Left ventricle myocardium superior (tissue), 1 donor: Measurements from ENCODE around the gene DVL1. TPM values are rescaled to one million over a fixed set of nuclear protein-coding genes. Genes with fewer than 3 reads are reported as not detected.
A peak's percentile ranks its signal among the peaks of the same experiment; 100 is the strongest.

Experiments
- ATAC-seq: fragments of 200-7000 bp; cut with Tn5 transposase; one replicate; pipeline ENCODE4 v1.9.1; 2020; ENCODE audit warnings: mild to moderate bottlenecking, moderate library complexity
- DNase-seq: peaks from one replicate; pipeline ENCODE4 v3.0.0-alpha.2; 2020
- intact Hi-C: fragments of 100-400 bp; cut with micrococcal nuclease; formaldehyde crosslinking; loops from one replicate; pipeline ENCODE4 v1.11.0; 2022
- total RNA-seq: library from RNA; stranded (reverse); fragmentation: NEBNext Ultra II Directional; extraction: Animal tissue kit (Norgen Biotek cat#: 25700); gene quantifications from one replicate; pipeline ENCODE4 v1.2.1, GENCODE V29; 2021
- donor health status: DM: no; HTN: yes; CAD: no; lungs with severe emphysema.

Gene DVL1
- total RNA-seq, 1 donor from 2014 or later: 144 TPM

DNA sequence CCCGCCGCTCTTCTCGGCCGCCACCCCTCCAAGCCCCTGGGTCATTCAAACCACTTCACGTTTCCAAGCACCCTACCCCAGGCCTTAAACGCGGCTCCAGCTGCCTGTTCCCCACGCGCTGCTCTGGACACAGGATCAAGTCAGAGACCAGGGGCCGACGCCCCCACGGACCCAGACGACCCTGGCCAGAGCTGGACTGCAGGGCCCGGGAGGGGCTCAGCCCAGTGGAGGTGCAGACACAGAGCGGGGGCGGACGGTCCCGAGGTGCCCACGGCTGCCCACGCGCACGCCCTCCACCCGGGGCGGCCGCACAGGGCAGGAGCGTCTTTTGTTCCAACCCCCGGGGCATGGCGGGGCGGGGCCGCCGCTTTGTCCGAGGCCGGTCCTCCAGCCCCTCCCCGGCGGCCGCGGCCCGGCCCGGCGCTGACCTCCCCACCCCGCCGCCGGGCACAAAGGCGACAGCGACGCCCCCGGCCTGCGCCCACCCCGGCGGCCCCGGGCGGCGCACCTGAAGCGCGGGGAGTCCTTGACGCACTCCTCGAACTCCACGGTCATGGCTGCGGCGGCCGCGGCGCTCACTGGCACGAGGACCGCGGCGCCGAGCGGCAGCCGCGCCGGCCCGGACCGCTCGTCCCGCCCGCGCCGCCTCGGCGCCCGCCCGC is 41.8 kb downstream of the DVL1 start:
- intact Hi-C loops: no loop called here
- DNase-seq: peak; percentile 80
- peak; percentile 1 for ATAC-seq

DNA sequence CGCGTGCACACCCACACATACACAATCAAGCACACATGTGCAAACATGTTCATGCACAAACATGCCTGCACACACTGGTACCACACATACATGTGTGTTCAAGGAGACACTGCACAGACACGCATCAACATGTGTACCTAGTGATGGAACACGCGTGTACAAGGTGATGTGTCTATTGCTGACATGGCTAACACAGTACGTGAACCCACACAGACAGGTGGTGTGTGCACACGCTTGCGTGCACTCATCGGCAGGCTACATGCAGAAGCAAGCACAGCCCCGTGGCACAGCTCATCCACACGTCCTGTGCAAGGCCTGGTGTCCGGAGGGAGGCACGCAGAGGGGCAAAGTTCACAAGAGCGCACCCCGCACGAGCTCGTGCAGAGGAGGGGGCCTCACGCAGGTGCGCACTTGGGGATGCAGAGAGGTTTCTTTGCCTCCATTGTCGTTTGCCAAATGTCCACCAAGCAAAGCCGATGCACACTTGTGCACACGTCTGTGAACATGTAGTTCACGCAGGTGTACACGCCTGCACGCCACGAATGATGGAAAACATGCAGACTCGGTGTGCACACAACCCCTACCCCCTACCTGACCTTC is 42.5 kb downstream of the DVL1 start:
- no peak for DNase-seq
- intact Hi-C loops: no loop called here
- ATAC-seq: no peak

DNA sequence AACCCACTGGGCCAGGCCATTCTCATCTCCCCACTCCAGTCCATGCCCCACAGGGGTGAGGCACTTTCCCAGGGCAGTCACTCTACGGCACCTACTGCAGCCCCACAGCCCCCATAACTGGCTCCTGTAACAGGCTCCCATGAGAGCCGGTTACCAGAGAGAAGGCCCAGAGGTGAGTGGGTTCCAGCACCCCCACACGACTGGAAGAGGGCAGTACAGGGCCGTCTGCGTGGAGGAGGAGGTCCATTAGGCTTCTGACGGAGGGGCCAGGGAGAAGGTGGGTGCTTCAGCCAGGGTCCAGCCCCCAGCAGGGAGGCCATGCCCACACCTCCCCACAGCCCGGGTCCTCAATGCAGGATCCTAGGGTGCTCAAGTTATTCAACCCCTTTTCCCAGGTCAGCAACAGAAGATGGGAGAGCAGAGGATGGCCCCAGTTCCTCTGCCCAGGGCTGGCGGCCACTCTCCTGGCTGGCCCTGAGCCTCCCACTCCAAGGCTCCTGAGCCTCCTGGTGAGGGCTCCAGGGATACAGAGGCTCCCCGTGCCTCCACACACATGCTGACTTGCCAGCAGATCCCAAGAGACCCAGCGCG is 43.1 kb downstream of the DVL1 start:
- intact Hi-C loops: no loop called here
- DNase-seq (no peak), ATAC-seq (no peak)

DNA sequence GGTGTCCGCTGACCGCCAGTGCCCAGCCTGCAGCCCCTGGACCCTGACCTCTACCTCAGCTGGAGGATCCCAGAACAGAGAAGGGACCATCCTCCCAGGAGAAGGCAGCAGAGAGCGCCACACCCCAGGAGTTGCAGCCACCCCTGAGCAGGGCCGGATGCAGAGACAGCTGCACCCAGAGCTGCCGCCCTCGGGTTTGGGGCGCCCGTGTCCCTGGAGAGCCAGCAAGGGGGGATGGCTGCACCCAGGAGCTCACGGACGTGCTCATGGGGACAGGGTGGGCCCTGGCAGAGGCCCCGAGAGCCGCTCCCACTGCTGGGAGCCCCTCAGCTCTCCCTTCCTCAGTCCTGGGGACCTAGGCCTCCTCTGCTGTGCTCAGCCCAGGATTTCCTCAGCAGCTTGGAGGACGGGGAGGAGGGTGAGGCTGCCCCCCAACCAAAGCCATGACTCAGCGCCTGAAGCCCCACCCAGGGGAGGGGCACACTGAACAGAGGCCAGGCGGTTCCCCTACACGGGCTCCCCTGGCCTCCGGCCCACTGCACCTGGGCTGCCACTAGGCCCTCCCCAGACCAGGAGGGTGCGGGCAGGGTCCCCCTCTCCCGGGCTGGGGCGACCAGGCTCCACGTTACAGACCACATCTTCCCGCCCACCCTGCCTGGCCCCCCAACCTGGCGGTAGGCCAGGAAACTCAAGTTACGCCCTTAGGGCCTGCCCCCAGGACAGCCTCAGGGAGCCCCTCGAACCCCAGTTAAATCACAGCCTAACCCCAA is 43.7 kb downstream of the DVL1 start:
- intact Hi-C loops: no loop called here

DNA sequence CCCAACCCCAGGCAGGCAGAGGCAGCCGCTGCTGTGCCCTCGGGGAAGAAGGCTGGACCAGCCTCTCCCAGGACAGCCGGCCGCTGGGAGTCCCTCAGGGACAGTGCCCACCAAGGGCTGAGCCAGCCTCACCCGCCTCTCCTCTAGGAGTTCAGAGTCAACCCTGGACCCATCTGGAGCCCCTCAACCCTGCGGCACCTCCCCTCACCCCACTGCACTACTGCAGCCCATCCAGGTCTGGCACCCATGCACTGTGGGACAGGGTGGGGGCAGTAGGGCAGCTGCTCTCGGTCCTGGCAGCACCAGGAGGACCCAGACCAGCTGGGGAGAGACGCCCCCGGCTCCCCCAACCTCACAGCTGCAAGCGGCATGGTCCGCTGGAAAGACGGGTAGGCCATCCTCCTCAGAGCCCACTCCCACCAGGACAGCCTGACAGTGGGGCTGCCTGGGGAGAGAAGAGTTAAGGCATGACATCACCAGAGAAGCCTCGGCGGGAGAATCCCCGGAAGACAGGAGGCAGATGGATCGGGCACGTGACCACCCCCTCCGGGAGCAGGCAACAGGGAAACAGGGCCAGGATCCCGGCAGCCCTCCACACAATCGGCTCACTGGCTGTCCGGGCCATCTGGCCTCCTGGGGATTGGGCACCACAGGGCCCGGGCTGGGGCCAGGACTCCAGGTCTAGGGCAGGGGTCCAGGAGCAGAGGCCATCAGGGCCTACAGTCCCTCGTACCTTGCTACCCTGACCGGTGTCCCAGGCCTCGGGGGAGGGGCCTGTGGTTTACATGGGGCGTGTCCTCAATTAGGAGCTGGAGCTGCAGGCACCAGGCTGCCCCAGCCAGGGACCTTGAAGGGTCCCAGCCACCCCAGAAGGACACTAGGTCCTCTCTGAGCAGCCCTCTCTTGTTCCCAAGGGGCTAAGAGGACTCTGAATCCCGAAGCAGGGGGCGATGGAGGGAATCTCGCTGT is 44.6 kb downstream of the DVL1 start:
- intact Hi-C loops: no loop called here
- ATAC-seq: peak; percentile 18
- DNase-seq: peak; percentile 85

More for the DNA sequence above, 43.7 kb downstream of the DVL1 start:
- DNase-seq (peak; percentile 83), ATAC-seq (peak; percentile 24)

DNA sequence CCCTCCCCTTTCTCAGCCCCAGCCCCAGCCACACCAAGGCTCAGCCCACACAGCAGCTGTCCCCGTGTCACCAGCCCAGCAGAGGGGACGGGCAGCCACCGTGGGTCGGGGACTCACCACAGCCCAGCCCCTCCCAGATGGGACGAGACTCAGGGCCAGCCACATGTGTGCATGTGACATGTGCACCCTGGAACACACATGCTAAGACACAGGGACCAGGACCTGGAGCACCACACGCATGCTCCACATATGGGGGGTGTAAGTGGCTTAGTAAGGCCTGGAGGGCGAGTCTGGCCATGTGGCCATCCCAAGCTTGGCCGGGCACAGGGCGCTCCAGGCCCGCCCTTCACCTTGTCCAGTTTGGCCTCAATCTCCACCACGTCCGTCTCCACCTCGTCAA is 45.5 kb downstream of the DVL1 start:
- no peak for ATAC-seq
- DNase-seq: no peak
- intact Hi-C loops: no loop called here

DNA sequence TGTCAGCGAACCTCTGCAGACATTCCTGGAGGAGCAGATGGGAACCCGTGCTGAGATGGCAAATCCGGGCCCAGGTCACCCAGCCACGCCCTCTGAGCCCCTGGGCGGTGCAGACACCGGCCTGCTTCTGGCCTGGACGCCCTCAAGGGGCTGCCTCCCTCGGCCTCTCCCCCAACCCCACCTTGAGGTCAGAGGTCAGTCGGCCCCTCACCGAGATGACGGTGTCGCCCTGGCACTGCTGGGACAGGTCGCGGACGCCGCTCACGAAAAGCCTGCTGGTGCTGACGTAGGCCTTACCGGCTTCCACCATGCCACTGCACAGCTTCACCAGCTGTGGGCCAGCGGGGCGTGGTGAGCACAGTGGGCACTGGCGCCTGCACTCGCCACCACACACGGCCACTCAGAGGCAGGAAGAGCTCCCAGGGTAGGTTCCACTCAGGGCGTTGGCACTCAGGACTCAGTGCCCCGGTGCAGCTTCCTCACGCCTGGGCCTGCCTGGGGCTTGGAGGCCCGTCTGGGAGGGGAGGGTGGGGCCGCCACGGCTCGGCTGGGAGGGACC is 46.2 kb downstream of the DVL1 start:
- intact Hi-C loops: no loop called here
- ATAC-seq: no peak
- no peak for DNase-seq

DNA sequence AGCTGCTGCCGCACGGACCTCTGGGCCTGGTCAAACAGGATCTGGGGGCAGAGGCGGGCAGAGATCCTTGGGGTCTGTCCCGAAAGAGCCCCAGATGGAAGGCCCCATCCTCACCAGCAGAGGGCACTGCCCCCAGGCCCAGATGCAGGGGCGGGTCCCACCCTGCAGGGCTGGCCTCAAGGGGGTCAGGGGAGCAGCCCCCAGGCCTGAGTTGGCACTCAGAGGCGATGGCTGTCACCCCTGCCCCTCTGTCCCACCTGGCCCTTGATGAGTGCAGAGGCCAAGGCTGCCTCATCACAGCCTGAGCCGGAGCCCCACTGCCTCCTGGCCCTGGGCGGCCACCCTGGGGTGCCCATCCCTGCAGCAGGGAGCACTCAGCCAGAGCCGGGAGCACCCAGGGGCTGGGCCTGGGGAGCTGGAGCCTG is 47.2 kb downstream of the DVL1 start:
- no peak for ATAC-seq
- DNase-seq: no peak
- intact Hi-C loops: no loop called here

DNA sequence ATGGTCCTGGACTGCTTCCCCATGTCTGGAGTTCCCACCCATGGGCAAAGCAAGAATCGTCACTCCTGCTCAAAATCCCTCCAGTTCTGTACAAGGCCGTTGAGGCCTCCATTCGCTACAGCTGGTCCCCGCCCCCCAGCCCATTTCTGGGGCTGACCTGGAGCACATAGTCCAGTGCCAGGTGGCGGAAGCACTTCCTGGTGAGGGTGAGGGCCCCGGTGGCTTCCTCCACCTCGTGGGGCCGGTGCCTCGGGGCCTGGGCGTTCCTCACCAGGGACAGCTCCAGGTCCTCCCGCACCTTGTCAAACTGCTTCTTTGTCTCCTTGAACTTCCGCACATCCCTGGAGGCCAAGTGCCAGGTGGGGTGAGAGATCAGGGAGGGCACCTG is 48.9 kb downstream of the DVL1 start:
- no peak for ATAC-seq

DNA sequence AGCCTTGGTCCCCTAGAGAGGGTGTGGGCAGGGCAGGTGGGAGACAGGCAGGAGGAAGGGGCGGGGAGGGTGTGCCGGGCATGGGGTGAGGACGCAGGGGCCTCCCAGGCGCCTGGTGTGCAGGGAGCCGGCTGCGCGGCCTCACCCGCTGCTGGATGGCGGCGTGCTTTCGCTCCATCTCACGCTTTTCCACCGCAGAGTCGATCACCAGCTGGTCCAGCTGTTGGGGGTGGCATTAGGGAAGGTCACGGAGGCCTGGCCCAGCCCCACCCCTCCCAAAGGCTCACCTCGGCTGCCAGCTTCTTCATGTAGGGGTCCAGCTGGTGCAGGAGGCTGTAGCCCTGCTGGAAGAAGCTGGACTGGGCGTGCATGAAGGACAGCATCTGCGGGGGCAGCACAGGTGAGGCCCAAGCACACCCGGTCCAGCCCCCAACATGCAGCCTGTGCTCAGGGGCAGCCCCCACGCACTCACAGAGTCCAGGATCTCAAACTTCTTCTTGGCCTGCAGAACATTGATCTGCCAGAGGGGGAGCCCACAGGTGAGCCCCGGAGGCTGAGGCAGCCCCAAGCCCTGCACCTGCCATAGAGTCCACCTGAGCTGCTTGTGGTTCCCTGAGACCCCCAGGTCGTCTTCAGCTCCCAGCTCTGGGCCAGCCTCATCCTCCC is 49.4 kb downstream of the DVL1 start:
- ATAC-seq: no peak
- DNase-seq: no peak
- intact Hi-C loops: no loop called here

More for the DNA sequence above, 48.9 kb downstream of the DVL1 start:
- no peak for DNase-seq
- intact Hi-C loops: no loop called here

DNA sequence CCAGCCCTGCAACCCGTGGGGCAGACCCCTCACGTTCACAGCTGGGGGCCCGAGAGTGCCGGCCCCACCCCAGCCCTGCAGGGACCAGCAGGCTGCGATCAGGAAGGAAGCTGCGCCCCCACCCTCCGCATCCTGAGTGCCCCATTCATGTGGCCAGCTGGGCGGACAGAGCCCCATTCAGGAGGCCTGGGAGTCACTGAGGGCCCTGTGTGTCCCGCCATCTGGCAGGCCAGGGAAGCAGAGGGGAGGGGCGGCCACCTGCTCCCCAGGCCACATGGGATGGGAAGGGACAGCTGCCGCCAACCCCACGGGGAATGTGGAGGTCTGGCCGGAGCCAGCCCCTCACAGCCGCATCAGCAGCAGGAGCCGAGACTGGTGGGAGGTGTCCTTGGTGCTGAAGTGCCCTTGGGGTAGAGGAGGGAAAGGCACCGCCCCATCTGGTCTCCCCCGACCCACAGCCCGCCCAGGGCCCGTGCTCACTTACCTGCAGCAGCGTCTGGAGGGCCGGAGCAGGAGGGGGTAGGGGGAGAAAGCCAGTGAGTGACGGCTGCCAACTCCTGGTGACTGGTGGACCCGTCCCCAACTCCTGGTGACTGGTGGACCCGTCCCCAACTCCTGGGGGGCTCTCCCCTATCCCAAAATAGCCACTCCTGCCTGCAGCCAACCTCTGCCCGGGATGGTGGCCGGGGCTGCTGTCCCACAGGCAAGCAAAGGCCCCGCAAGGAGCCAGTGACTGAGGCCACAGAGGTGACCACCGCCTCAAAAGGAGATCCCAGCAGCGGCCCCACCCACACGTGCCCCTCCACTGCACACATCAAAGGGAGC is 50.1 kb downstream of the DVL1 start:
- intact Hi-C loops: no loop called here
- DNase-seq: peak; percentile 29
- no peak for ATAC-seq

DNA sequence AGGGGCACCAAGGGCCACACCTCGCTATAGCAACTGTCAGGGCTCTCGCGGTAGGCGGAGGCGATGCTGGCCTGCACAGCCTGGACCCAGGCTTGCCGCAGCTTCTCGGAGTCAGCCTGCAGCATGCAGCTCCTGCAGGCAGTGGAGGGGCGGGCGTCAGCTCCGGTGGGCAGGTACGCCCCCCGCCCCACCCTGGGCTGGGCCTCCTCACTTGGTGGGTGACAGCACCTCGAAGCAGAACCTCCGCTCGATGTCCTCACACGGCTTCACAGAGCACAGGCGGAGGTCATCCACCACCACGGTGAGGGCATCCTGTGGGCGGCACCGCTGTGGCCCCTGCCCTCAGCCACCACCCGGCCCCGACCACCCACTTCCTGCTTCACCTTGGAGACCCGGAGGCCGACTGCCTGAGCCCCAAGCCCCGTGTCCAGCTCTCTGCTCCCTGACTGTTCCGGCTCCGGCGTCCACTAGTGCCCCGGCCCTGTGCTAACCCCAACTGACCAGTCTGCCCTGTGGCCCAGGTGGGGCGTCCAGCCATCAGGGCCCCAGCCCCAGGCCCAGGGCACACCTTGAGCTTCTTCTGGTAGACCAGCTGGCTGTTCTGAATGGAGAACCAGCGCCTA is 51.3 kb downstream of the DVL1 start:
- ATAC-seq (no peak), DNase-seq (peak; percentile 24)
- intact Hi-C loops: no loop called here

DNA sequence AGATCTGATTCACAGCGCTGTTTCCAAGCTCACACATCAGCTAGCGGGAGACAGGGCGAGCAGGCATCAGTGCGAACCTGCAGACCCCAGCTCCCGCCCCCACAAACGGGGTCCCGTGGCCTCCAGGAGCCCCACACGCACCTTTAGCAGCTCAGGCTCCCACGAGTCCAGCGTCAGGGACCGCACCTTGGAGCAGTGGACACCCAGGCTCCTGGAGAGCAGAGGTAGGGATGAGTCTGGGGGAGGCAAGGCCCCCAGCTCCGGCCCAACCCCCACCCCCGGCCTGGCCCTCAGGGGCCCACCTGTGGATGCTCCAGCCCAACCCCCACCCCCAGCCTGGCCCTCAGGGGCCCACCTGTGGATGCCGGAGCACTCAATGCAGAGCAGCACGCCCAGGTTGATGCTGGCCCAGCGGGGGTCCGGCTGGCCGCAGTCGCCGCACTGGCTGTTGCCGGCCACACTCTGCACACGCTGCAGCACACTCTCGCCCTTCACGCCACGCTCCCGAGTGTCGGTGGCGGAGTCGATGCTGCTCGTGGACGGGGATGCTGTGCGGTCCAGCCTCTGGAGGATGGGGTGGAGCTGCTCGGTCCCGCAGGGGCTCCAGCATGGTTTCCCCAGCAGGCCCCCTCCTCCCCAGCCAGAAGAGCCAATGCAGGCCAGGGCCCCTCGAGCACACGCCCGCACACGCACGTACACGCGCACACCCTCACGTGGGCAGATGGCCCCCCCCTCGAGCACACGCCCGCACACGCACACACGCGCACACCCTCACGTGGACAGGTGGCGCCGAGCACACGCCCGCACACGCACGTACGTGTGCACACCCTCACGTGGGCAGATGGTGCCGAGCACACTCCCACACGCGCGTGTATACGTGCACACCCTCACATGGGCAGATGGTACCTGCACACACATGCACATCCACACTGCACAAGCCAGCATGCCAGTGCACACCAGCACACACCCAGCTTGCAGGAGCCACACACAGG is 52.9 kb downstream of the DVL1 start:
- DNase-seq (peak; percentile 26), ATAC-seq (no peak)
- intact Hi-C loops: no loop called here

DNA sequence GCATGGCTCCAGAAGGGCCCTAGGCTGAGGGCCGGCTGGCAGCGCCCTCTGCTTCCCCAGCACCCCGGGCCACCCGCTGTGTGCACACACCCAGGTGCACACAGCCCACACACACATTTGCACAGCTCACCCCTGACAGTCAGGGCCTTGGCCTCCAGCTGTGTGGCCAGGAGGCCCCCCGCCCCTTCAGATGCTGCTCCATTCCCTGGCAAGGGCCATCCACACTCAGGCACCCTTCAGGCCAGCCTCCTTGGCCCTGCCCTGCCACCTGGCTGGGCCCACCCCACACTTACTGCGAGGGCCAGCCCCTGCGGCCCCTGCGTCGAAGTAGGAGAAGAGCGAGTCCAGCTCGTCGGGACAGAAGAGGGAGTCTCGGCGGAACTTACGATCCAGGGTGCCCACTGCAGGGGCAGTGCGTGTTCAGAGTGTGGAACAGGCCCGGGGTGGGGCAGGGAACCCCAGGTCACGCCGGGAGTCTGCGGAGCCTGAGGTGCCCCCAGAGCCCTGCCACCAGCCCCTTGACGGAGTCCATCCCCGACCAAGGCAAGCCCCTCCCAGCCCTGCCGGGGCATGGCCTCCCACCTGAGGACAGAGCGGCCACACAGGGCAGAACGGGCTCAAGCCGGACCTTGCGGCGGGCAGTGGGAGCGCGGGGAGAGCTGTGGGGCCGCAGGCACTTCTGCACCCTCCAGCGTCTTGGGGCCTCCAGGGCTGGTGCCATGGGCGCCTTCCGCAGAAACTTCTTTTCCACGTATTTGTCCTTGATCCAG is 53.9 kb downstream of the DVL1 start:
- no peak for ATAC-seq
- intact Hi-C loops: no loop called here
- DNase-seq: no peak

DNA sequence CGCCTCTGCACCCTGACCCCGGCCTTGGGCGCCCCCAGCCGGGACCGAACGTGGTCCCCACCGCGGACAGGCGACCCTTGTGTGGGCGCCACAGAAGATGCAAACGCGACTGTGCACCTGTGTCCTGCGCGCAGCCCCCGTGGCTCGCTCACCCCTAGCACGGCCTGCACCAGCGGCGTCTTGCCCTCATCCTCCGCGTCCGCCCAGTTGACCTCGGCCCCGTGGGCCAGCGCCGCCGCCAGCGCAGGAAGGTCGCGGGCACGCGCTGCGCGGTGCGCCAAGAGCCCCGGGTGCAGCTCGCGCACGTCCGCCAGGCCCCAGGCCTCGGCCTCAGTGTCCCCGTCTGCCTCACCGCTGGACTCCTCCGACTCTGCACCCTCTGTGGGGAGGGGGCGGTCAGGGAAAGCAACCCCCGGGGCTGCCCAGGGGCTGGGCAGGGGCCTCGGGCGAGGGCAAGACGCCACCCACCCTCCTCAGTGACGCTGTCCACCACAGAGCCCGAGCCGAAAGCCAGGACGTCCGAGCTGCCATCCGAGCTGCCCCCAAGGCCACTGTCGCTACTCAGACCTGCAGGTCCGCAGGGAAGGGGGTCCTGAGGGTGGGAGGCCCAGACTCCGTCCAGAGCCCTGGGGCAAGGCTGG is 54.8 kb downstream of the DVL1 start:
- intact Hi-C loops: no loop called here
- ATAC-seq: no peak
- DNase-seq: peak; percentile 25
